GM21423 (cell line): ENCODE measurements around the gene PRSS21.

Source experiments
- ATAC-seq: cut with Tn5 transposase; IDR thresholded peaks from one replicate; pipeline ENCODE4 v1.9.1; 2021; ENCODE audit warnings: mild to moderate bottlenecking, moderate library complexity; ENCODE audit not compliant: unreplicated experiment

The PRSS21 gene

DNA sequence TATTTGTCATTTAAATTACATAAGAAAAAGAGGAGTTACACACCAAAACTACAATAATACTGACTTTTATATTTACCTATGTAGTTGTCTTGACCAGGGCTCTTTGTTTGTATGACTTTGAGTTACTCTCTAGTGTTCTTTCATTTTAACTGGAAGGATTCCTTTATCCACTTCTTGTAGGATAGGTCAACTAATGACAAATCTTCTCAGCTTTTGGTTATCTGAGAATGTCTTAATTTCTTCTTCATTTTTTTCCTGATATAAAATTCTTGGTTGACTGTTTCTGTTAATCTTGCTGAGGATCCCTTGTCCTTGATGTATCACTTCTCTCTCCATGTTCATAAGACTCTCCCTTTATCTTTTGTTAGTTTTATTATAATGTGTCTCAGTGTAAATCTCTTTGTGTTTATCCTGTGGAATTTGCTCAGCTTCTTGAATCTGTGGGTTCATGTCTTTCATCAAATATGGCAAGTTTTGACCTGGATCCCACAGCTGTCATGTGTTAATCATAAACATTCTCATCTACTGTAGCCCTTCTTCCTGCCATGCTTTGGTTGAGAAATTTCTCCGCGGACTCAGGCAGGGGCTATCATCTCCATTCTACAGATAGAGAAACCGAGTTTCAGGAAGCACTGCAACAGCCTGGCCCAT, 13.4 kb upstream of the PRSS21 start:
- no peak for ATAC-seq

DNA sequence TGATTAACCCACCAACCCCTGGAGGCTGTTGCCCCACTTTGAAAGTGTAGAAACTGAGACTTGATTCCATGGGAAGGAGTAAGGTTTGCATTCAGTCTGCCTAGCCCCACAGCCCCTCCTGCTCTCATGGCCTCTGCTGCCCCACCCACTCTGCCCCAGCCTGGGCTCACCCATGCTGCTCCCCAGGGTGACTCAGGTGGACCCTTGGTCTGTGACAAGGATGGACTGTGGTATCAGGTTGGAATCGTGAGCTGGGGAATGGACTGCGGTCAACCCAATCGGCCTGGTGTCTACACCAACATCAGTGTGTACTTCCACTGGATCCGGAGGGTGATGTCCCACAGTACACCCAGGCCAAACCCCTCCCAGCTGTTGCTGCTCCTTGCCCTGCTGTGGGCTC, 12.3 kb upstream of the PRSS21 start:
- no peak for ATAC-seq

DNA sequence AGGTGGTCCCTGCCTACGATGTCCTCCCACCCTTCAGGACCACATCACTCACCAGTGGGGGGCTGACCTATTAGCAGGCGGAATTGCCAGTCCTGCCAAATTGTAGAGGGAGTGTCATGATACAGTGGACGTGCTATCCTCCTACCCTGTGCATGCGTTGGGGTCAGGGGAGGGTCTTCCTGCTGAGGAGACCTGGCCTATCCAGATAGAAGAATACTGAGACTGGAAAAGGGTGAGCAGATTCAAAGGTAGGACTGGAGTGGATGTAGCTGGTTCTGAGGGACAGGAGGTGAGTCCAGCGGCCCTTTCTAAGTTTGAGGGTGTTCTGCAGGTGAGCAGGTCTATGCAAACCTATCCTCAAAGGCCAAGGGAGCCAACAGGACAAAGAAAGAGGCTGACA, 10.8 kb upstream of the PRSS21 start:
- ATAC-seq = no peak

DNA sequence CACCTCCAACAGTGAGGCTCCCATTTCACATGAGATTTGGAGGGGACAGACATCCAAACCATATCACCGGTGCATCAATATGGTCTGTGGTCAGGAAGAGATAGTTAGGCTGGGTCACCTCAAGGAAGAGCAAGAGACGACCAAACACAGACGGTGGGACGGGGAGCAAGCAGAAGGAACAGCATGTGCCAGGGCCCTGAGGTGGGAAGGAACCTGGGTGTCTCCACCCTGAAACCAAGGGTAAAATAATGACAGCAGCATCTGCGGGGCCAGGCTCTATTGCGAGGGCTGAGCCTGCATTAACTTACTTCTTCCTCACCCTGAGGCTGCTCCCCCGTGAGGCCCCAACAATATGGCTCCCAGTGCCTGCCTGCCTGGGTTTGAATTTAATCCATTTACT, 8.9 kb upstream of the PRSS21 start:
- ATAC-seq = no peak

DNA sequence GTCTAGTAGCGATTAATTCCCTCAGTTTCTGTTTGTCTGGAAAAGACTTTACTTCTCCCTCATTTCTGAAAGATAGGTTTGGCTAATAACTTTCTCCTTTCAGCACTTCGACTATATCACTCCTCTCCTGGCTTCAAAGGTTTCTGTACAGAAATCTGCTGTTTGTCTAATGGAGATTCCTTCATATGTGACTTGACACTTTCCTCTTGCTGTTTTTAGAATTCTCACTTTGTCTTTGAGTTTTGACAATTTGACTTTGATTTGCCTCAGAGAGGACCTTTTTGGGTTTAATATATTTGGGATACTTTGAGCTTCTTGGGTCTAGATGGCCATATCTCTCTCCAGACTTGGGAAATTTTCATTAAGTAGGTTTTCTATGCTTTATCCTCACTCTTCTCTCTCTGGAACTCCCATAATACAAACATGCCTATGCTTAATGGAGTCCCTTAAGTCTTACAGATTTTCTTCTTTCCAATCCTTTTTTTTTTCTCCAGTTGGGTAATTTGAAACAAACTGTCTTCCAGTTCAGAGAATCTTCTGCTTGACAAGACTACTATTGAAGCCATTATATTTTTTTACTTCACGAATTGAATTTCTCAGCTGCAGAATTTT, 7.8 kb upstream of the PRSS21 start:
- ATAC-seq = no peak

DNA sequence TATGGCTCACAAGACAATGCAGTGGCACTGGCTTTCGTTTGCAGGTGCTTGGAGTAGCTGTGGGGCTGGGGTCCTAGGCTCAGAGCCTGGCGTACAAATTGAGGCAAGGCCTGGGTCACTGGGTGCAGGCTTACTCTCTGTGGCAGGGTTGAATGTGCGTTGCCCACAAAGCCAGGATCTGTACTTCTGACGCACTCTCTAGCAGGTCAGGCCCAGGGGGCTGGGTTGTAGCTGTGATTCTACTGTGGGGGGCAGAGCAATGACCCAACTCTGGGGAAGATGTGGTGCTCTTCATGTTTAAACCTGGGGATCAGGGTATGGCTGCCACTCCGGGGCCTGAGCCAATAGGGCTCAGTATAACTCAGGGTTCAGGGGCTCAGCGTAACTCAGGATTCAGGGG, 6.4 kb upstream of the PRSS21 start:
- no peak for ATAC-seq

DNA sequence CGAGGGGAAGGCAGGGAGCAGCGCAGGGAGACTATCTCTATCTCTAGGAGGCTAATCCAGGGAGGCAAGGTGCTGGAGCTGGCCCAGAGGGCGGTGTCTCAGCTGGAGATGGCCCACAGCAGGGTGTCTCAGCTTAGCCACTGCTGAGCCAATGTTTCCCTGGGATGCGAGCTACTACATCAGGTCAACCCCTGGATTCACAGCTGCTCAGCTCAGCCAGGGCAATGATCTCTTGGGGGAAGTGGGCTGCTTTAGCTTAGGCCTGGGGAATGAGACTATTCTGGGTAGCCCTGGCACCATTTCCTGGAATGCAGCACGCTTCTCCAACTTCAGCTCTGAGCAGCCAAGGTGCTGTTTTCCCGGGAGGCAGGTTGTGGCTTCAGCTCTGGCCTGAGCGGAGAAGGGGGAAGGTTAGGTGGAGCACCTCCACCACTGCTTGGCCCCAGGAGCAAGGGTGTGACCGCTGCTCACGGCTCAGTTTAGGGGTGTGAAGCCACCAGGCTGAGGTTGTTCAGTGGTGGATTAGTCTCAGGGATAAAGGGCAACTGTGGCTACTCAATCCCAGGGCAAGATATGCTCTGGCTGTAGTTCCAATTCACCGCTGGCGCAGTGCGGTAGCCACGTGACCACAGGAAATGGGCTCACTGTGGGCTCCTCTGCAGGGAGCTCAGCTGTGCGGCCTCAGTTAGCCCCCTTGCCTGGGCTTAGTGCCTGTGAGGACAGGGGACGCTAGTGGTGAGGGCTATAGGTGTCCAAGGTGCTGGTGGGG, 5.2 kb upstream of the PRSS21 start:
- no peak for ATAC-seq

DNA sequence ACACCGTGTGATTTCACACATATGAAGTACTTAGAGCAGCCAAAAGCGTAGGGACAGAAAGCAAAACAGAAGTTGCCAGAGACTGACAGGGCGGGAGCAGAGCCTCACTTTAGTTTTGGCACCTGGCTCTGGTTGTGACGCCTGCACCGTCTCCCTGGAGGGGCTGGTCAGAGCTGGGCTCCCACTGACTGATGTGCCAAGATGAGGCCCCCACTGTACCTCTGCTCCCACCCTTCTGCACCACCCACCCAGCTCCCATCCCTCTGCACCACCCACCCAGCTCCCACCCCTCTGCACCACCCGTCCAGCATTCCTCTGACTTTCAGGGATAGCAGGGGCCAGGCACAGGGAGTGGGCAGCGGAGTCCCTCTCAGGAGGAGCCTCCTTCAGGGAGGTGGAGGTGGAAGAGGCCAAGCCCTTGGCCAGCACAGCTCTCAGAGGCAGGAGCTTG, 3.2 kb upstream of the PRSS21 start:
- ATAC-seq = no peak

DNA sequence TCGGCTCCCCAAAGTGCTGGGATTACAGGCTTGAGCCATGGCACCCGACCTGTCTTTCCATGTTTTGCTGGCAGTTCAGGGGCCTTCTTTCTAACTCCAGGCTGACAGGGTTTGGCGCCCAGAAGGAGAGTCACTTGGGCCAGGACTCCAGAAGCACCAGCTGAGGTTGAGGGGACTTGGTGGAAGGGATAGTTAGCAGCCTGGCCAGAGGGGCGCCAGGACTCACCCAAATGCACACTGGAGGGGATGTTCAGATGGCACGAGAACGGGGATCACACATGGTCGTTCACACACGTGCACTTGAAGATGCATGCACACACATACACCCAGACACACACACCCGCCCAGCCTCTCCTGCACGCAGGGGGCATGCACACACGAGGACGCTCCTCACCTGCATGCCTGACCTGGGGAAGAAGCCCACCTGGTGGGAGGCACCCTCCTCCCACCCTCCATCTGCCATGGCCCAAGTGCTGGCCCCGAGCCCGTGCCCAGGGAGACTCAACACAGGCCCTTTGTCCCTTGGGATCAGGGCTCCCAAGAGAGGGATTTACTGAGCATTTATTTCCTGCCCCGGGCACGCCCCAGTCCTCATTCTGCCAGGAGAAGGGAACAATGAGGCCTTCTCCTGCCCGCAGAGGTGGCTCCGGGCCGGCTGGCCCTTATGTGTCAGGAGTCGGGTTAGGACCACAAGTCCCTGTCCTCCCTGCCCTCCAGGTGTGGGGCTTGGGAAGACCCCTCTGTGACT, 2.3 kb upstream of the PRSS21 start:
- no peak for ATAC-seq

DNA sequence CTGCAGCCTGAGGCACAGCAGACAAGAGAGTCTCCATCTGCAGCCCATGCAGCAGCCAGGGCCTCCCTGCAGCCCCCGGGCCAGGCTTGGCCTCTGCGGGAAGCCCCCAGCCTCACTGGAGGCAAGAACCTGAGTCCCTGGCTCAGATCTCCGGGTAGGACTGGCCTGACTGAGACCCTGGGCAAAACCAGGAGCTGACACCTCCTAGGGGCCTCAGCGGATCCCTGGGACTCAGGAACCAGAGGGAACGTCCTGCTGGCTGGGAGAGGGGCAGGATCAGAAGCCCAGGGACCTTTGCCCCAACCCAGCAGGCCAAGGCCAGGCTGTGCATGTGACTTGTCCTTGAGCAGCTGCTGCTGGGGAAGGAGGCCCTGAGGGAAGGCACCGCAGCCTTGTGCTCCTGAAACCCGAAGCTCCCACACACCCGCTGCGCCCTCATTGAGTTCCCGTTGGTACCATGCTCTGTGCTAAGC, 1.7 kb upstream of the PRSS21 start:
- ATAC-seq = no peak

DNA sequence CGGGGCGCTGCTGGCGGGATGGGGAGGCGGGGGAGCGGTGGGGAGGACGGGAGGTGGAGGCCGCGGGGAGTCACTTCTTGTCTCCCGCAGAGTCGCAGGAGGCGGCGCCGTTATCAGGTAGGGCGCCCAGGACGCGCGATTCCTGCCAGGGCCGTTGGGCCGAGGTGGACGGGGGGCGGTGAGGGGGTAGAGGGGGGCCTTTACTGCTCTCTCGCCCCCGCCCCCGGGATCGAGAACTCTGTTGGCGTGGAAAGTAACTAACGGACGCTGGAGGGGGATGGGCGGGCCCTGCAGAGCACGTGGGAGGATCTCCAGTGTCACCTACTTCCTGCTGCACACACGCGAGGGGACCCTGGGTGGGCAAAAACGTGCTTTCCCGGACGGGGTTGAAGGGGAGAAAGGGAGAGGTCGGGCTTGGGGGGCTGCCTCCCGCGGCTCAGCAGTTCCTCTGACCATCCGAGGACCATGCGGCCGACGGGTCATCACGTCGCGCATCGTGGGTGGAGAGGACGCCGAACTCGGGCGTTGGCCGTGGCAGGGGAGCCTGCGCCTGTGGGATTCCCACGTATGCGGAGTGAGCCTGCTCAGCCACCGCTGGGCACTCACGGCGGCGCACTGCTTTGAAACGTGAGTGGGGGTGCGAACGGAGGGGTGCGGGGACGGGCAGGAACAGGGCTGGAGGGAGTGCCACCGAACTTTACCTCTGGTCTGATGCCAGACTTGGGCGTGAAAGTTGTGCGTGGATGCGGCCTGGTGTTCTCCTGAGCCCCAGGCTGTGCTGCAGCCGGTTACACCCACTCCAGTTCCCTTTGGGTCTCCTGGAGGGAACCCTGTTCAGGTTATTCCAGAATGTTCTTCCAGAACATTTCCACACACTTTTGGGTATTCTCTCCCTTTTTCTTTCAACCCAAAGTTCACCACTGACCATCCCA, 569 bp downstream of the PRSS21 start:
- ATAC-seq = no peak

DNA sequence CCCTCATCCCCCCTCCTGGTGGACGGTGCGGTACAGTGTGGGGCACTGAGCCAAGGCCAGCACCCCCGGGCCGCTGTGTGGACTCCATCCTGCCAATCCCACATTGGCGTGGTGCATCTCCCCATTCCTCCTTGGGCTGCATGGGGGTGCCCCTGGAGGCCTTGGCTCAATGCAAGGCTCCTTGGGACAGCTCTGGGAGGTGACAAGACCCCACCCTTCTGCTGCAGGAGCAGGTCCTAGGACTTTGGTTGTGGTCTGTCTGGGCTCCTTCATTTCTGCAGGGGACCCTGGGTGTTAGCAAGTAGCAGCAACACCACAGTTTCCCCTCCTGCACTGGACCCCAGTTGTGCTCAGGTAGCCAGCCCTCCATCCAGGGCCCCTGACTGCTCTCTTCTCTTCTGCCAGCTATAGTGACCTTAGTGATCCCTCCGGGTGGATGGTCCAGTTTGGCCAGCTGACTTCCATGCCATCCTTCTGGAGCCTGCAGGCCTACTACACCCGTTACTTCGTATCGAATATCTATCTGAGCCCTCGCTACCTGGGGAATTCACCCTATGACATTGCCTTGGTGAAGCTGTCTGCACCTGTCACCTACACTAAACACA, 1.3 kb downstream of the PRSS21 start:
- ATAC-seq = no peak

DNA sequence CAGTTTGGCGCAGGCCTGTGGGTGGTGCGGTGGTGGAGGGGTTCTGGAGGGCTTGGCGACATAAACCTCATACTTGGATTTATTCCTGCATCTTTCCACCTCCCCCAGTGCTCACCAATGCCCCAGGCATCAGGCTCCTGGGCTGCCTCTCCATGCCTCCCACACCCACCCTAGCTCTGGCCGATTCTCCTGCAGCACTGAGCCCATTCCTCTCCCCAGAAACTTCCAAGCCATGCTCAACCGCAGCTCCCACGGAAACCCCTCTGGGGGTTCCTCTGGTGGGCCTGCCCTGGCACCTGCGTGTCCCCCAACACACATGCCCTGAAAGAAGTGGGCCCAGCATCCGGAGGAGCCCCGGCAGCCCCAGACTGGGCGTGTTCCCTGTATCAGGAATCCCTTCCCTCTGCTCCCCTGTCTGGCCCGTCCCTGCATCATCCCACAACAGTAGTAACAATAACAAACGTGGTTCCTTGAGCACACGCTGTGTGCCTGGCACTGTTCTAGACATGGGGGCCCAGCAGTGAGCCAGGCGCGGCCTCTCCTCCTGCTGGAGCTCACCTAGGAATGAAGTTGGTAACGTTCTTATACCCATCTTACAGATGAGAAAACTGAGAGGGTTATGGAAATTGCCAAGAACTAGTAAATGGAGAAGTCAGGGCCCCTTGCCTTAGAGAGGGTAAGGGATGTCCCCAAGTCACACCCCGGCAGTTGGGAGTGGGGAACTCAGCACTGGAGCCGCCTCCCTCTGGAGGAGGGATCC, 2.3 kb downstream of the PRSS21 start:
- no peak for ATAC-seq

DNA sequence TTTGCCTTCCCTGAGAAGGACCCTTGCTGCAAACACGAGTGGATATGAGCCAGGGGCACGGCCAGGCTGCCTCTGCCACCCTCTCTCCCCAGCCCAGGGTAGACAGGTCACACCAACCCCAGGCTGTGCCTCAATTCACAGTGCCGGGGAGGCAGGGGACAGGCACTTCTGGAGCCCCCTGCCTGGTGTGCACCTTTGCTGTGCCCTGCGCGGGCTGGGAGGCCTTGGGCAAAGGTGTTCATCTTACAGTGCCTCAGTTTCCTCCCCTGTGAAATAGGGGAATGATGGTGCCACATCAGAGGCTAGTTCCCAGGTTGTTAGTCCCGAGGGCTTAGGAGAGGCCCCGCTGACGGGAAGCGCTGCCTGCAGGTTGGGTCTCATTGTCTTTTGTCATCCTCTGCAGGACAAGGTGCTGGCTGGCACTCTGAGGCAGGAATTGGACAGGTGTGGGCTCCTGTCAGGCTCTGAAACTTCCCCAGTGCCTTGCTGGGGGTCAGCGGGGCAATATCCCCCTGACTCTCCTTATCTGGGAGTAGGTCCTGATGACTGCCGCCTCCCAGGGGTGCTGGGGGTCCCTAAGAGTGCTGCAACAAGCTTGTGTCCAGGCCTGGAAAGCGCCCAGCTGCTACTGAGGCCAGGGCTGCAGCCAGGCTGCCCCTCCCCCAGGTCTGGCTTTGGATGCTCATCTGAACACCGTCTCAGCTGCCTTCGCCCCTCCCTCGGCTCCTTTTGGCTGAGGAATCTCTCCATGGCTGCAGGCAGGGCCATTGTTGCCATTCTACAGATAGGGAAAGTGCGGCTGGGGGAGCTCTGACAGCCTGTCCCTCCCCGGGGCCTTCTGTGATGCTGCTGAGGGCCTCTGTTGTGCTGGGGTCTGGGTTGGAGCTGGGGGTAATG, 3.1 kb downstream of the PRSS21 start:
- no peak for ATAC-seq

DNA sequence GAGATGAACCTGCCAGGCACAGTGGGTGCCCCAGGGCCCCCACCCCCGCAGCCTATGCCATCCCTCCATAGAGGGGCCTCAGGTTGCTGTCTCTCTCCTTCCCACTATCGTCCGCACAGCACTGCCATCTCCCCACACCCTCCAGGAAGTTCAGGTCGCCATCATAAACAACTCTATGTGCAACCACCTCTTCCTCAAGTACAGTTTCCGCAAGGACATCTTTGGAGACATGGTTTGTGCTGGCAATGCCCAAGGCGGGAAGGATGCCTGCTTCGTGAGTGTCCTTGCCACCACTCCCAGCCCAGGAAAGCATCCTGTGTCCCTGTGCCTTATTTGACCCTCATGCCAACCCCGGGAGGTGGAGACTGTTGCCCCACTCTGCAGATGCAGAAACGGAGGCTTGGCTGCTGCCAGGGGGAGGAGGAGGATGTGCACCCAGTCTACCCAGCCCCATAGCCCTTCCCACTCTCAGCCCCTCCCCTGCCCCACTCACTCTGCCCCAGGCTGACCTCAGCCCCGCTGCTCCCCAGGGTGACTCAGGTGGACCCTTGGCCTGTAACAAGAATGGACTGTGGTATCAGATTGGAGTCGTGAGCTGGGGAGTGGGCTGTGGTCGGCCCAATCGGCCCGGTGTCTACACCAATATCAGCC, 3.9 kb downstream of the PRSS21 start:
- ATAC-seq = no peak

DNA sequence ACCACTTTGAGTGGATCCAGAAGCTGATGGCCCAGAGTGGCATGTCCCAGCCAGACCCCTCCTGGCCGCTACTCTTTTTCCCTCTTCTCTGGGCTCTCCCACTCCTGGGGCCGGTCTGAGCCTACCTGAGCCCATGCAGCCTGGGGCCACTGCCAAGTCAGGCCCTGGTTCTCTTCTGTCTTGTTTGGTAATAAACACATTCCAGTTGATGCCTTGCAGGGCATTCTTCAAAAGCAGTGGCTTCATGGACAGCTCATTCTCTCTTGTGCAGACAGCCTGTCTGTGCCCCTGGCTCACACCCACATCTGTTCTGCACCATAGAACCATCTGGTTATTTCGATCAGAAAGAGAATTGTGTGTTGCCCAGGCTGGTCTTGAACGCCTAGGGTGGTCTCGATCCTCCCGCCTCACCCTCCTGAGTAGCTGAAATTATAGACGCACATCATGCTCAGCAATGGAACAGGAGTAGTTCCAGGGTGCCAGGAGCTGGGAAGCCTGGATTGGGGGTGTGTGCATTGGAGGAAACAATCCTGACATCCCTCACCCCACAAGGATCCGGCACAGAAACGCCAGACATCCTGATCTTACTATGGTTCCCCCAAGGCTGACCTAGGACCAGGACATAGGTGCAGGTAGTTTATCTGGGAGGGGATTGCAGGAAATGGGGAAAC, 4.6 kb downstream of the PRSS21 start:
- no peak for ATAC-seq

DNA sequence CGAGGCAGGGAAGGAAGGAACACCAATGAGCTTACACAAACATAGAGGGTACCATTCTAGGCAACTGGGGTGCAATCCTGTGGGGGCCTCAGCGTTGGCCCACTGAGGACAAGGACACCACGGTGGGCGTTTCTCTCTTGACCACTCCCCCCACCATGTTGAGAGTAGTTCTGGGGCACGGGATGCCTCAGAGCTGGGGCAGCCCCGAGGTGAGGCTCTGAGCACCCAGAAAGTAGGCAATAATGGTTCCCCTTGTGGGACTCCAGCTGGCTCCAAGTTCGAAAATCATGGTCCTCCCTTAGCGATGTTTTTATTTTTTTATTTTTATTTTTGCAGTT, 5.1 kb downstream of the PRSS21 start:
- no peak for ATAC-seq
